ENCODE measurements around the gene LOXL4.

LOXL4 gene

GRCh38 chr10:98267894-98268693 lies at the start of gene LOXL4:
Gene LOXL4 (minus strand): TSS chr10:98268194. CDS start chr10:98263019, 5,175 bp downstream.
- no peak for DNase-seq

GRCh38 chr10:98316661-98317060 lies 48.7 kb upstream of the LOXL4 start:
- DNase-seq = no peak

GRCh38 chr10:98316170-98316569 lies 48.2 kb upstream of the LOXL4 start:
- no peak for DNase-seq

GRCh38 chr10:98314532-98315284 lies 46.7 kb upstream of the LOXL4 start:
- DNase-seq = no peak

- DNase-seq = no peak
Observed at GRCh38 chr10:98313598-98313997, 45.6 kb upstream of the LOXL4 start.

- no peak for DNase-seq
Observed at GRCh38 chr10:98312822-98313221, 44.8 kb upstream of the LOXL4 start.

- DNase-seq = no peak
Observed at GRCh38 chr10:98312349-98312748, 44.4 kb upstream of the LOXL4 start.

- DNase-seq = no peak
Observed at GRCh38 chr10:98310701-98311100, 42.7 kb upstream of the LOXL4 start.

GRCh38 chr10:98309366-98310355 lies 41.7 kb upstream of the LOXL4 start:
- no peak for DNase-seq

- no peak for DNase-seq
Observed at GRCh38 chr10:98308669-98309365, 40.8 kb upstream of the LOXL4 start.

GRCh38 chr10:98307916-98308541 lies 40.0 kb upstream of the LOXL4 start:
- no peak for DNase-seq

GRCh38 chr10:98306501-98306900 lies 38.5 kb upstream of the LOXL4 start:
- no peak for DNase-seq

GRCh38 chr10:98303569-98303968 lies 35.6 kb upstream of the LOXL4 start:
- no peak for DNase-seq

- DNase-seq = no peak
Observed at GRCh38 chr10:98302741-98303365, 34.9 kb upstream of the LOXL4 start.

GRCh38 chr10:98301664-98302319 lies 33.8 kb upstream of the LOXL4 start:
- DNase-seq = no peak

GRCh38 chr10:98300526-98301229 lies 32.7 kb upstream of the LOXL4 start:
- DNase-seq = no peak

- DNase-seq = no peak
Observed at GRCh38 chr10:98299341-98299740, 31.3 kb upstream of the LOXL4 start.

- no peak for DNase-seq
Observed at GRCh38 chr10:98296524-98296923, 28.5 kb upstream of the LOXL4 start.

- DNase-seq = no peak
Observed at GRCh38 chr10:98295907-98296306, 27.9 kb upstream of the LOXL4 start.

GRCh38 chr10:98295401-98295811 lies 27.4 kb upstream of the LOXL4 start:
- DNase-seq = no peak

Measured in NCI-H2029 (cell line).